Activated CD8-positive, alpha-beta T cell treated with anti-CD3 and anti-CD28 coated beads for 36 hours (primary cell): ENCODE data around the gene CEP104. TPM values are rescaled to one million over a fixed set of nuclear protein-coding genes. Genes with fewer than 3 reads are reported as not detected.
"Not testable (repeated sequence)": the region's sequence is repeated elsewhere in the genome, so short reads cannot be mapped to it uniquely, and the experiment has no call there.

ENCODE experiments used
- ATAC-seq: fragments of 200-7000 bp; cut with Tn5 transposase; one replicate; pipeline ENCODE4 v1.10.0; 2021; ENCODE audit warnings: mild to moderate bottlenecking, moderate library complexity
- CTCF ChIA-PET: fragments of 350-600 bp; sonication (Branson Sonifier 250); formaldehyde crosslinking; loops from one replicate; lab custom pipeline; 2021; ENCODE audit warnings: antibody characterized with exemption; lab: Charles Lee
- POLR2A ChIA-PET: fragments of 350-600 bp; sonication (Branson Sonifier 250); formaldehyde crosslinking; loops from one replicate; lab custom pipeline; 2021; ENCODE audit warnings: antibody characterized with exemption; lab: Charles Lee
- DNase-seq: peaks from one replicate; pipeline ENCODE4 v3.0.0-alpha.2; 2020
- H3K27ac Mint-ChIP-seq: one replicate; pipeline ENCODE4 v1.8.0; 2021; ENCODE audit warnings: mild to moderate bottlenecking, mixed read lengths
- H3K27me3 Mint-ChIP-seq: one replicate; pipeline ENCODE4 v1.8.0; 2021; ENCODE audit warnings: mixed read lengths
- H3K36me3 Mint-ChIP-seq: one replicate; pipeline ENCODE4 v1.8.0; 2021; ENCODE audit warnings: low read depth, mixed read lengths
- H3K4me1 Mint-ChIP-seq: one replicate; pipeline ENCODE4 v1.8.0; 2021; ENCODE audit warnings: low read depth, mixed read lengths
- H3K4me3 Mint-ChIP-seq: one replicate; pipeline ENCODE4 v1.8.0; 2021; ENCODE audit warnings: mild to moderate bottlenecking, moderate library complexity, mixed read lengths
- H3K9me3 Mint-ChIP-seq: one replicate; pipeline ENCODE4 v1.8.0; 2021; ENCODE audit warnings: mixed read lengths
- intact Hi-C: fragments of 100-400 bp; cut with micrococcal nuclease; formaldehyde crosslinking; loops from one replicate; pipeline ENCODE4 v1.10.0; 2022
- total RNA-seq, 2 experiments: library from RNA; stranded (reverse); gene quantifications; one replicate each; pipeline ENCODE4 v1.2.3, GENCODE V29; 2021
- TF ChIP-seq, protein P1 (sequence below): fragments of 200-600 bp; IDR thresholded peaks from one replicate; pipeline ENCODE4 v1.8.0; 2022; ENCODE audit warnings: antibody characterized with exemption, mild to moderate bottlenecking

The CEP104 gene
- total RNA-seq, 2 experiments from 2014 or later: 29.3 to 29.8 TPM

DNA sequence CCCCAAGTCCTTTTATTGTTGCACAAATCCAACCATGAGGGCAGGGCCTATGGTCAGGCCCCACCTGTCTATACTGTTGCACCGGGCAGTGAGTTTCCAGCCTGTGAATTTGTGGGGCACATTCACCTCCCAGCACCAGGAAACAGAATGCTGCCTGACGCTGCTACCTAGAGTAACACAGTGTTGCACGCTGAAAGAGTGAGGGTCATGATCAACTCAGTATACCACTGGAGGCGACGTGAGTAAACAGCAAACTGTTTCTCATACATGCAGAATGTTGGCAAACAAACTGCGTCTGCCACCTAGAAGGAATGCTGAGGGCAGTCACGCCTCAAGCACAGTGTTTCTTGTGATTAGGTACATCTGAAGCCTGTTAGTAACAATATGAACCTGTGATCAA lies 47.3 kb downstream of the CEP104 start:
- ATAC-seq: no peak
- H3K27ac Mint-ChIP-seq: no peak overlapping the region
- intact Hi-C loops: no loop called here
- H3K27me3 Mint-ChIP-seq: peaks cover 7% of the 10 kb centered on the region
- H3K4me3 Mint-ChIP-seq: no peak overlapping the region
- ChIA-PET CTCF (no interaction called here), POLR2A (no interaction called here)
- no peaks in the 10 kb centered on the region for H3K4me1 Mint-ChIP-seq
- no peaks in the 10 kb centered on the region for H3K9me3 Mint-ChIP-seq
- no peak for DNase-seq
- TF ChIP-seq, protein P1, sequence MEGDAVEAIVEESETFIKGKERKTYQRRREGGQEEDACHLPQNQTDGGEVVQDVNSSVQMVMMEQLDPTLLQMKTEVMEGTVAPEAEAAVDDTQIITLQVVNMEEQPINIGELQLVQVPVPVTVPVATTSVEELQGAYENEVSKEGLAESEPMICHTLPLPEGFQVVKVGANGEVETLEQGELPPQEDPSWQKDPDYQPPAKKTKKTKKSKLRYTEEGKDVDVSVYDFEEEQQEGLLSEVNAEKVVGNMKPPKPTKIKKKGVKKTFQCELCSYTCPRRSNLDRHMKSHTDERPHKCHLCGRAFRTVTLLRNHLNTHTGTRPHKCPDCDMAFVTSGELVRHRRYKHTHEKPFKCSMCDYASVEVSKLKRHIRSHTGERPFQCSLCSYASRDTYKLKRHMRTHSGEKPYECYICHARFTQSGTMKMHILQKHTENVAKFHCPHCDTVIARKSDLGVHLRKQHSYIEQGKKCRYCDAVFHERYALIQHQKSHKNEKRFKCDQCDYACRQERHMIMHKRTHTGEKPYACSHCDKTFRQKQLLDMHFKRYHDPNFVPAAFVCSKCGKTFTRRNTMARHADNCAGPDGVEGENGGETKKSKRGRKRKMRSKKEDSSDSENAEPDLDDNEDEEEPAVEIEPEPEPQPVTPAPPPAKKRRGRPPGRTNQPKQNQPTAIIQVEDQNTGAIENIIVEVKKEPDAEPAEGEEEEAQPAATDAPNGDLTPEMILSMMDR: no peak
- no peaks in the 10 kb centered on the region for H3K36me3 Mint-ChIP-seq

DNA sequence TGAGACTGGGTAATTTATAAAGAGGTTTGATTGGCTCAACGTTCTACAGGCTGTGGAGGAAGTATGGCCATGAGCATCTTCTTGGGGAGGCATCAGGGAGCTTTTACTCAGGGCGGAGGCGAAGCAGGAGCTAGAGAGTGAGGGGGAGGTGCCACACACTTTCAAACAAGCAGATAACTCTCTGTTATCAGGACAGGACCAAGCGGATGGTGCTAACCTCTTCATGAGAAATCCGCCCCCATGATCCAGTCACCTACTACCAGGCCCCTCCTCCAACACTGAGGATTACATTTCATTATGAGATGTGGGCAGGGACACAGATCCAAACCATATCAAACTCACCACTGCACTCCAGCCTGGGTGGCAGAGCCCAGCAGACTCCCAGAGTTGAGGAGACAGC lies 49.2 kb downstream of the CEP104 start:
- H3K4me3 Mint-ChIP-seq: no peak overlapping the region
- TF ChIP-seq, protein P1: no peak

DNA sequence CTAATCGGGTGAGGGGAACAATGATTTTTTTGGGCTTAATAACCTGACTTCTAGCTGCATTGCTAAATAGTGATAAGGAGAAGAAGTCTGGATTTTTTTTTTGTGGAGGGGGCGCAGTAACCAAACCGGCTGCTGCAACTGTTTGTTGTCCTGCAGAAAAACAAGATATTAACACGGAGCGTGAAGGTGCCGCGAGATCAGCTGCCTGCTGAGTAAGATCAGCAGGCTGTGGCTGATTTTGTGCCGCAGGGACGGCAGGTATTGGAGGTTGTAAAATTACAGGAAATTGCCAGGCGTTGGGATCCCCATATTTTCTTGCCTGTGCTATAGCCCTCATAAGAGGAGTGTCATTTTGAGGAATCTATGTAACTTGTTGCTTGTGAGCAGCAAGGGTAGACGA lies 52.0 kb downstream of the CEP104 start:
- Mint-ChIP-seq H3K4me1 (peaks cover 8% of the 10 kb centered on the region), H3K27ac (no peak overlapping the region), H3K36me3 (no peaks in the 10 kb centered on the region), H3K4me3 (no peak overlapping the region), H3K9me3 (no peaks in the 10 kb centered on the region), H3K27me3 (peaks cover 22% of the 10 kb centered on the region)
- TF ChIP-seq, protein P1: no peak
- POLR2A ChIA-PET: interaction anchor here (1.3 to 1.9 kb wide), 2 partner anchors 11 to 20 kb away, joined by 3 to 4 read pairs; no protein-coding TSS in a partner anchor
- ATAC-seq: no peak
- DNase-seq: no peak
- CTCF ChIA-PET: interaction anchor here (1.7 kb wide), 1 partner anchor 29 kb away, joined by 4 read pairs; no protein-coding TSS in a partner anchor
- intact Hi-C loops: no loop called here

More for the DNA sequence above, 49.2 kb downstream of the CEP104 start:
- intact Hi-C loops: no loop called here
- POLR2A ChIA-PET: no interaction called here
- Mint-ChIP-seq H3K4me1 (no peaks in the 10 kb centered on the region), H3K27ac (no peak overlapping the region), H3K27me3 (peaks cover 13% of the 10 kb centered on the region), H3K36me3 (no peaks in the 10 kb centered on the region), H3K9me3 (no peaks in the 10 kb centered on the region)
- DNase-seq (no peak), ATAC-seq (no peak)
- CTCF ChIA-PET: interaction anchor here (1.0 kb wide), 1 partner anchor 12 kb away, joined by 3 read pairs; the partner anchor contains the start of gene LRRC47

DNA sequence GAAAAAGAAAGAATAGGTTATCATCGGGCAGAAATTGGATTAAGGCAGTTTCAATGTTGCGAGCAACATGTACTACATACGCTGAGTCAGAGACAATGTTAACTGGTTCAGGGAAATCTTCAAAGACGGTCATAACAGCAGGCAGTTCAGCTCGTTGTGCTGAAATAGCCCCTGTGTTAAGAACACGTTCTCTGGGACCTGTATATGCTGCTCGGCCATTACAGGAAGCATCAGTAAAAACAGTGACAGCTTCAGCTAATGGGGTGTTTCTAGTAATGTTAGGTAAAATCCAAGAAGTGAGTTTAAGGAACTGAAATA lies 52.4 kb downstream of the CEP104 start:
- ATAC-seq, H3K9me3 Mint-ChIP-seq, CTCF ChIA-PET, intact Hi-C loops, H3K36me3 Mint-ChIP-seq, H3K4me3 Mint-ChIP-seq, DNase-seq, H3K27ac Mint-ChIP-seq, H3K4me1 Mint-ChIP-seq: not testable (repeated sequence)
- H3K27me3 Mint-ChIP-seq: peaks cover 23% of the 10 kb centered on the region
- POLR2A ChIA-PET: interaction anchor here (1.3 to 1.9 kb wide), 2 partner anchors 11 to 19 kb away, joined by 3 to 4 read pairs; no protein-coding TSS in a partner anchor

DNA sequence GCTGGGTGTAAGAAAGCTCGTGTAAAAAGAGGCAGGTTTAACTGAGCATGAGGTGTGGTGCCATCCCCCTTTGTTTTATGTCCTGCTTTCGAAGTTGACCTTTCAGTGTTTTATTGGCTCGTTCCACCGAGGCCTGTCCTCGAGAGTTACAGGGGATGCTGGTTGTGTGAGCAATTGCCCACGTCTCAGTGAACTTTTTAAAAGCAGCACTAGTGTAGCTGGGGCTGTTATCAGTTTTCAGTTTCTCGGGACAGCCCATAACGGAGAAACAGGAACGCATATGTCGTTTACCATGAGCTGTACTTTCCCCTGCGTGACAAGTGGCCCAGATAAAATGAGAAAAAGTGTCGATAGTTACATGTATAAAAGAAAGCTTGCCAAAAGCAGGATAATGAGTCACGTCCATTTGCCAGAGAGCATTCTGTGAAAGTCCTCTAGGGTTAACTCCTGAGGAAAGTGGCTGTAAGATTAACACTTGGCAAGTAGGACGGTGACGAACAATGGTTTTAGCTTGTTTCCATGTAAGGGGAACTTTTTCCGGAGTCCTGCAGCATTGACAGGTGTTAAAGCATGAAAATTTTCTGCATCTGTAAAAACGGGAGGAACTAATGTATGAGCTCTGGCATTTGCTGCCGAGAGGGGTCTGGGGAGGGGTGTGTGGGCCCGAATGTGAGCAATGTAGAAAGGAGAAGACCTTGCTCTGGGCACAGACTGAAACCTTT lies 52.9 kb downstream of the CEP104 start:
- no peak overlapping the region for H3K27ac Mint-ChIP-seq
- POLR2A ChIA-PET: interaction anchor here (1.3 to 1.9 kb wide), 2 partner anchors 10 to 19 kb away, joined by 3 to 4 read pairs; no protein-coding TSS in a partner anchor

DNA sequence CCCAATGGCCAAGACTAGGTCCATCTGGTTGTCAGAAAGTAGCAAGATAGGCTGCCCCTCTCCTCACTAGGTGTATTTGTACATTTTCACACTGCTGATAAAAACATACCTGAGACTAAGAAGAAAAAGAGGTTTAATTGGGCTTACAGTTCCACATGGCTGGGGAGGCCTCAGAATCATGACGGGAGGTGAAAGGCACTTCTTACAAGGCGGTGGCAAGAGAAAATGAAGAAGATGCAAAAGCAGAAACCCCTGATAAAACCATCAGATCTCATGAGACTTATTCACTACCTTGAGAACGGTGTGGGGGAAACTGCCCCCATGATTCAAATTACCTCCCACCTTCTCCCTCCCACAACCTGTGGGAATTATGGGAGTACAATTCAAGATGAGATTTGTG lies 56.2 kb downstream of the CEP104 start:
- CTCF ChIA-PET: interaction anchor here (1.4 to 2.1 kb wide), 2 partner anchors 9 to 25 kb away, joined by 3 to 12 read pairs; no protein-coding TSS in a partner anchor
- H3K27ac Mint-ChIP-seq, POLR2A ChIA-PET, H3K36me3 Mint-ChIP-seq, intact Hi-C loops, H3K9me3 Mint-ChIP-seq, ATAC-seq, H3K4me3 Mint-ChIP-seq, DNase-seq: not testable (repeated sequence)
- H3K27me3 Mint-ChIP-seq: peaks cover 23% of the 10 kb centered on the region
- H3K4me1 Mint-ChIP-seq: peaks cover 16% of the 10 kb centered on the region

More for the DNA sequence above, 52.9 kb downstream of the CEP104 start:
- ATAC-seq (no peak), DNase-seq (no peak)
- CTCF ChIA-PET: interaction anchor here (1.1 kb wide), 1 partner anchor 17 kb away, joined by 3 read pairs; no protein-coding TSS in a partner anchor
- intact Hi-C loops: no loop called here
- H3K36me3 Mint-ChIP-seq: no peaks in the 10 kb centered on the region
- TF ChIP-seq, protein P1: no peak
- no peak overlapping the region for H3K4me3 Mint-ChIP-seq
- H3K9me3 Mint-ChIP-seq: no peaks in the 10 kb centered on the region
- H3K4me1 Mint-ChIP-seq: peaks cover 8% of the 10 kb centered on the region
- peaks cover 25% of the 10 kb centered on the region for H3K27me3 Mint-ChIP-seq
